H1 (cell line): Measurements from ENCODE around the gene NR5A2. TPM values are rescaled to one million over a fixed set of nuclear protein-coding genes. Genes with fewer than 3 reads are reported as not detected.

Experiments
- CTCF ChIA-PET: fragments of 300-600 bp; sonication (Branson Sonifier 250); formaldehyde crosslinking; loops from one replicate; lab custom pipeline; 2021; ENCODE audit not compliant: partially characterized antibody; lab: Charles Lee
- POLR2A ChIA-PET: fragments of 300-600 bp; sonication (Branson Sonifier 250); formaldehyde crosslinking; loops from one replicate; lab custom pipeline; 2021; ENCODE audit warnings: inconsistent platforms; ENCODE audit not compliant: partially characterized antibody; lab: Charles Lee
- DNase-seq, 2 experiments: peaks; one replicate each; pipeline versions ENCODE4 v3.0.0 to v3.0.0-alpha.2; 2010 to 2022; ENCODE audit warnings: low spot score in 2 of 2, low read depth in 1 of 2, mixed read lengths in 1 of 2
- FAIRE-seq: peaks from 2 replicates; lab custom pipeline; 2011; peaks lifted over from hg19 to GRCh38; lab: Jason Lieb, UNC
- H2AFZ ChIP-seq: 2 replicates; pipeline ENCODE4 v1.8.1; 2012; ENCODE audit warnings: low read length, inconsistent platforms
- H2AK5ac ChIP-seq: 2 replicates; pipeline ENCODE4 v1.6.1; 2013; ENCODE audit warnings: low read depth, low read length
- H2BK120ac ChIP-seq: replicated peaks from 2 replicates; pipeline ENCODE3; 2013; ENCODE audit warnings: low read depth, low read length, inconsistent platforms
- H2BK12ac ChIP-seq: 2 replicates; pipeline ENCODE4 v1.6.1; 2013; ENCODE audit warnings: low read depth, low read length
- H2BK15ac ChIP-seq: 2 replicates; pipeline ENCODE4 v1.6.1; 2013; ENCODE audit warnings: low read length
- H2BK20ac ChIP-seq: 2 replicates; pipeline ENCODE4 v1.6.1; 2013; ENCODE audit warnings: low read length
- H2BK5ac ChIP-seq: 2 replicates; pipeline ENCODE4 v1.6.1; 2013; ENCODE audit warnings: low read depth, low read length
- H3K14ac ChIP-seq: 2 replicates; pipeline ENCODE4 v1.6.1; 2013; ENCODE audit warnings: inconsistent platforms; ENCODE audit not compliant: insufficient read length
- H3K18ac ChIP-seq: 2 replicates; pipeline ENCODE4 v1.6.1; 2013; ENCODE audit warnings: low read length; ENCODE audit errors: extremely low read depth
- H3K23ac ChIP-seq: 2 replicates; pipeline ENCODE4 v1.6.1; 2013; ENCODE audit warnings: inconsistent platforms; ENCODE audit not compliant: insufficient read length
- H3K23me2 ChIP-seq: 2 replicates; pipeline ENCODE4 v1.6.1; 2013; ENCODE audit warnings: low read depth, low read length
- H3K27ac ChIP-seq: 2 replicates; pipeline ENCODE4 v1.6.1; 2011; ENCODE audit warnings: low read depth, low read length, inconsistent platforms
- H3K27me3 ChIP-seq, 4 experiments: replicated peaks in 1 of 4; 1 replicate in 1 of 4; 2 replicates in 3 of 4; pipeline versions ENCODE4 v1.6.1 to v1.8.1; 2011 to 2013; ENCODE audit warnings: low read length in 3 of 4, mild to moderate bottlenecking in 3 of 4, inconsistent platforms in 2 of 4, mixed read lengths in 2 of 4, moderate library complexity in 1 of 4; ENCODE audit not compliant: control insufficient read depth in 3 of 4, insufficient read depth in 3 of 4; ENCODE audit errors: extremely low read depth in 1 of 4
- H3K36me3 ChIP-seq, 4 experiments: 2 replicates each; pipeline versions ENCODE4 v1.6.1 to v1.8.1; 2011 to 2013; ENCODE audit warnings: mild to moderate bottlenecking in 4 of 4, low read length in 3 of 4, moderate library complexity in 2 of 4, control low read depth in 1 of 4, inconsistent platforms in 1 of 4; ENCODE audit not compliant: insufficient read depth in 4 of 4, control insufficient read depth in 2 of 4
- H3K4ac ChIP-seq: replicated peaks from 2 replicates; pipeline ENCODE3; 2013; ENCODE audit warnings: low read length, low read depth, mixed read lengths, inconsistent platforms; ENCODE audit not compliant: insufficient read length
- H3K4me1 ChIP-seq, 4 experiments: replicated peaks in 1 of 4; 1 replicate in 1 of 4; 2 replicates in 3 of 4; pipeline versions ENCODE4 v1.6.1 to v1.8.1; 2011 to 2013; ENCODE audit warnings: low read length in 3 of 4, inconsistent platforms in 2 of 4, mixed read lengths in 1 of 4; ENCODE audit not compliant: insufficient read depth in 4 of 4, control insufficient read depth in 3 of 4
- H3K4me2 ChIP-seq, 2 experiments: 2 replicates each; pipeline versions ENCODE4 v1.6.1 to v1.8.1; 2011 to 2013; ENCODE audit warnings: low read depth in 2 of 2, low read length in 2 of 2, control low read depth in 1 of 2, inconsistent platforms in 1 of 2, mild to moderate bottlenecking in 1 of 2; ENCODE audit not compliant: insufficient read depth in 1 of 2
- H3K4me3 ChIP-seq, 4 experiments: fragments of 200-600, 300-600 bp in 1 of 4; sonication (generic), shearing (Covaris generic), sonication (Bioruptor Twin) in 1 of 4; 2 replicates each; pipeline versions ENCODE4 v1.5.1 to v1.8.1; 2011 to 2016; ENCODE audit warnings: low read length in 4 of 4, low read depth in 3 of 4, control low read depth in 2 of 4, inconsistent platforms in 2 of 4, mild to moderate bottlenecking in 2 of 4, mixed read lengths in 1 of 4, moderate library complexity in 1 of 4; ENCODE audit not compliant: insufficient read depth in 2 of 4; ENCODE audit errors: extremely low read depth in 1 of 4
- H3K56ac ChIP-seq: replicated peaks from 2 replicates; pipeline ENCODE3; 2013; ENCODE audit warnings: low read depth, mild to moderate bottlenecking, mixed read lengths, low read length, inconsistent platforms; ENCODE audit not compliant: insufficient read length
- H3K79me1 ChIP-seq: 2 replicates; pipeline ENCODE4 v1.6.1; 2013; ENCODE audit warnings: low read depth, low read length, control low read depth
- H3K79me2 ChIP-seq, 2 experiments: 2 replicates each; pipeline versions ENCODE4 v1.6.1 to v1.8.1; 2012 to 2013; ENCODE audit warnings: low read length in 2 of 2, mild to moderate bottlenecking in 2 of 2, inconsistent platforms in 1 of 2; ENCODE audit not compliant: insufficient read depth in 2 of 2, control insufficient read depth in 1 of 2
- H3K9ac ChIP-seq, 4 experiments: replicated peaks in 1 of 4; 1 replicate in 1 of 4; 2 replicates in 3 of 4; pipeline versions ENCODE4 v1.6.1 to v1.8.1; 2011 to 2013; ENCODE audit warnings: low read depth in 3 of 4, low read length in 3 of 4, control low read depth in 2 of 4, mild to moderate bottlenecking in 2 of 4, moderate library complexity in 2 of 4, inconsistent platforms in 1 of 4; ENCODE audit errors: extremely low read depth in 1 of 4
- H3K9me3 ChIP-seq, 2 experiments: 2 replicates each; pipeline versions ENCODE4 v1.6.1 to v1.8.1; 2012 to 2013; ENCODE audit warnings: mild to moderate bottlenecking in 2 of 2, moderate library complexity in 2 of 2, control low read depth in 1 of 2, inconsistent platforms in 1 of 2, low read depth in 1 of 2, low read length in 1 of 2, mixed read lengths in 1 of 2; ENCODE audit not compliant: insufficient read depth in 2 of 2
- H4K20me1 ChIP-seq, 2 experiments: replicated peaks in 1 of 2; 2 replicates each; pipeline versions ENCODE3 to v1.8.1; 2011 to 2013; ENCODE audit warnings: inconsistent platforms in 2 of 2, low read length in 2 of 2, mild to moderate bottlenecking in 1 of 2; ENCODE audit not compliant: insufficient read depth in 2 of 2, control insufficient read depth in 1 of 2
- H4K5ac ChIP-seq: 2 replicates; pipeline ENCODE4 v1.6.1; 2013; ENCODE audit warnings: low read length, low read depth, mixed read lengths, inconsistent platforms; ENCODE audit not compliant: insufficient read length
- H4K8ac ChIP-seq: 2 replicates; pipeline ENCODE4 v1.8.0; 2013; ENCODE audit warnings: mild to moderate bottlenecking, moderate library complexity, low read length, inconsistent platforms; ENCODE audit not compliant: insufficient read depth; ENCODE audit errors: extremely low read depth
- H4K91ac ChIP-seq: replicated peaks from 2 replicates; pipeline ENCODE3; 2013; ENCODE audit warnings: low read length, mixed read lengths, inconsistent platforms; ENCODE audit not compliant: insufficient read length
- CTBP2 ChIP-seq: IDR thresholded peaks from 2 replicates; pipeline ENCODE4 v1.7.0; 2011; ENCODE audit warnings: borderline replicate concordance, mild to moderate bottlenecking, moderate library complexity, mixed read lengths, low read length; ENCODE audit not compliant: insufficient read depth, insufficient read length
- E2F6 ChIP-seq: IDR thresholded peaks from 2 replicates; pipeline ENCODE4 v1.6.1; 2012; ENCODE audit warnings: inconsistent platforms
- EP300 ChIP-seq, 2 experiments: IDR thresholded peaks; 1 replicate in 1 of 2; 2 replicates in 1 of 2; pipeline ENCODE4 v1.6.1; 2011 to 2012; ENCODE audit warnings: low read depth in 2 of 2, low read length in 2 of 2, mild to moderate bottlenecking in 2 of 2, borderline replicate concordance in 1 of 2, inconsistent platforms in 1 of 2, moderate library complexity in 1 of 2
- EZH2 ChIP-seq: fragments of 200-600 bp; sonication (generic); IDR thresholded peaks from 2 replicates; pipeline ENCODE4 v1.7.1; 2012; ENCODE audit warnings: low read depth, mild to moderate bottlenecking, moderate library complexity, low read length, inconsistent platforms; ENCODE audit not compliant: severe bottlenecking
- JUN ChIP-seq: IDR thresholded peaks from 2 replicates; pipeline ENCODE4 v1.6.1; 2011; ENCODE audit warnings: low read depth, mild to moderate bottlenecking, improper control_type of control experiment, low read length
- MAX ChIP-seq: IDR thresholded peaks from 2 replicates; pipeline ENCODE4 v1.6.1; 2012; ENCODE audit warnings: inconsistent platforms
- RBBP5 ChIP-seq: IDR thresholded peaks from 2 replicates; pipeline ENCODE4 v1.7.1; 2012; ENCODE audit warnings: low read depth, mild to moderate bottlenecking, inconsistent platforms, low read length, moderate library complexity, borderline replicate concordance
- RNF2 ChIP-seq: fragments of 200-900, 300-1000 bp; sonication (generic); IDR thresholded peaks from 2 replicates; pipeline ENCODE4 v1.7.1; 2016; ENCODE audit warnings: borderline replicate concordance, low read depth, mild to moderate bottlenecking, antibody characterized with exemption, low read length; ENCODE audit not compliant: poor library complexity, severe bottlenecking; ENCODE audit errors: missing control alignments
- SIN3A ChIP-seq, 2 experiments: IDR thresholded peaks in 1 of 2; conservative IDR thresholded peaks in 1 of 2; 2 replicates each; pipeline ENCODE4 v1.6.1; 2011 to 2012; ENCODE audit warnings: low read length in 2 of 2, improper control_type of control experiment in 1 of 2, low read depth in 1 of 2, mild to moderate bottlenecking in 1 of 2
- SRF ChIP-seq: IDR thresholded peaks from 2 replicates; pipeline ENCODE4 v1.6.1; 2011; ENCODE audit warnings: mild to moderate bottlenecking, low read depth, low read length, moderate library complexity
- WGBS, 2 experiments: shearing (Covaris generic) in 1 of 2; methylation state at CpG; one replicate each; pipeline versions ENCODE4 v1.1.6 to v1.1.7; 2013 to 2015; ENCODE audit warnings: low lambda C conversion rate in 2 of 2, mixed read lengths in 2 of 2, inconsistent platforms in 1 of 2, low coverage in 1 of 2, missing lambda C conversion rate in 1 of 2; ENCODE audit not compliant: insufficient replicate concordance in 2 of 2, insufficient coverage in 1 of 2, insufficient read length in 1 of 2; ENCODE audit errors: extremely low coverage in 1 of 2, missing lambda C conversion rate in 1 of 2; 5-methylcytosine and 5-hydroxymethylcytosine counted together
- polyA plus RNA-seq, 7 experiments: library from polyadenylated mRNA; depleted of rRNA in 3 of 7; stranded (reverse) in 5 of 7; unstranded in 2 of 7; fragments of >200 nt in 5 of 7; fragments of 200-250 nt in 2 of 7; gene quantifications; 1 replicate in 5 of 7; 2 replicates in 1 of 7; 4 replicates in 1 of 7; pipeline versions ENCODE4 v1.2.1 to v1.2.3, GENCODE V29; 2011 to 2013; ENCODE audit warnings: missing spikeins in 2 of 7, mixed read lengths in 2 of 7
- total RNA-seq: library from RNA; stranded (reverse); fragmentation: NEBNext Ultra II Directional; extraction: Animal tissue kit (Norgen Biotek cat#: 25700); gene quantifications from 2 replicates; pipeline ENCODE4 v1.2.1, GENCODE V29; 2021

The NR5A2 gene
- total and polyA plus RNA-seq, 2 of the 8 experiments (the other 6 are each of a cell fraction or from before 2014, with no cell fraction given) = 1.7 to 11.6 TPM

- H3K27me3 ChIP-seq = peaks cover 0 to 31% (median 24%) of the 10 kb centered on the region in 4 experiments; a peak in 5 of 7 replicates
- POLR2A ChIA-PET = interaction anchor here (3.1 kb wide), 1 partner anchor 9 kb away, joined by 36 read pairs; no protein-coding TSS in a partner anchor
- no peak overlapping the region for H3K4me3 ChIP-seq
- no peak overlapping the region for H3K9ac ChIP-seq
- H3K79me2 ChIP-seq = peaks cover 0 to 14% of the 10 kb centered on the region in 2 experiments; a peak in 2 of 4 replicates
- H3K4ac ChIP-seq = no peak overlapping the region
- H4K91ac ChIP-seq = no peak overlapping the region
- H4K20me1 ChIP-seq = no peaks in the 10 kb centered on the region
- H2AK5ac ChIP-seq = no peak overlapping the region
- no peak overlapping the region for H3K27ac ChIP-seq
- DNase-seq (no peak), FAIRE-seq (no peak)
- CTCF ChIA-PET = interaction anchor here (0.8 kb wide), 1 partner anchor 362 kb away, joined by 3 read pairs; no protein-coding TSS in a partner anchor
- H2BK15ac ChIP-seq = no peak overlapping the region
- H2BK12ac ChIP-seq = no peak overlapping the region
- H3K18ac ChIP-seq = no peak overlapping the region
- H3K36me3 ChIP-seq = no peaks in the 10 kb centered on the region
- H3K56ac ChIP-seq = no peak overlapping the region
- H3K14ac ChIP-seq = no peak overlapping the region
- H2AFZ ChIP-seq = no peak overlapping the region
- no peaks in the 10 kb centered on the region for H3K9me3 ChIP-seq
- H2BK5ac ChIP-seq = no peak overlapping the region
- H3K23ac ChIP-seq = no peak overlapping the region
- no peak overlapping the region for H3K4me2 ChIP-seq
- 93% methylated on average over 2 of the region's 2 CpGs; no CpG with 5 or more reads in 1 of the 2 experiments for WGBS, 2 experiments
- H2BK120ac ChIP-seq = no peak overlapping the region
- no peak overlapping the region for H4K5ac ChIP-seq
- peaks cover 1 to 17% (median 11%) of the 10 kb centered on the region in 4 experiments; a peak in 5 of 7 replicates for H3K4me1 ChIP-seq
- H3K79me1 ChIP-seq = no peaks in the 10 kb centered on the region; the same call in 1 of the 2 replicates
- no peak overlapping the region for H2BK20ac ChIP-seq
- no peak overlapping the region for H4K8ac ChIP-seq
- peaks cover 16% of the 10 kb centered on the region for H3K23me2 ChIP-seq
- TF ChIP-seq CTBP2 (no peak), EP300 (IDR thresholded peaks at IDR 0.05; ENCODE audit: borderline replicate concordance in 1 of 2, low read depth in 2 of 2, low read length in 2 of 2) (no peak), EZH2 (no peak), SRF (no peak), RBBP5 (no peak), MAX (no peak), JUN (no peak), E2F6 (no peak), RNF2 (no peak), SIN3A (conservative IDR thresholded peaks at IDR 0.05 in 1 of 2, IDR thresholded peaks at IDR 0.05 in 1 of 2; ENCODE audit: low read depth in 1 of 2, low read length in 2 of 2) (no peak)
Observed at GRCh38 chr1:200046115-200046514, 18.6 kb downstream of the NR5A2 start.
